ENCODE data around the gene CEACAM18.

- TF ChIP-seq CTCF (IDR thresholded peaks at IDR 0.05) (no peak), POLR2A (IDR thresholded peaks at IDR 0.05) (no peak)
These were observed 30.3 kb upstream of the CEACAM18 start for GRCh38 chr19:51448011-51448410.
